B cell (primary cell): ENCODE measurements around the gene HS3ST3A1.

Experiments
- EZH2 ChIP-seq: IDR thresholded peaks from 2 replicates; pipeline ENCODE4 v1.6.1; 2012; ENCODE audit warnings: borderline replicate concordance, low read depth, mild to moderate bottlenecking, moderate library complexity, low read length; ENCODE audit not compliant: insufficient read depth, poor library complexity, severe bottlenecking
- TF ChIP-seq, protein P1 (sequence below): fragments of 200-600 bp; IDR thresholded peaks from one replicate; pipeline ENCODE4 v1.8.0; 2022; ENCODE audit warnings: antibody characterized with exemption, mild to moderate bottlenecking

DNA sequence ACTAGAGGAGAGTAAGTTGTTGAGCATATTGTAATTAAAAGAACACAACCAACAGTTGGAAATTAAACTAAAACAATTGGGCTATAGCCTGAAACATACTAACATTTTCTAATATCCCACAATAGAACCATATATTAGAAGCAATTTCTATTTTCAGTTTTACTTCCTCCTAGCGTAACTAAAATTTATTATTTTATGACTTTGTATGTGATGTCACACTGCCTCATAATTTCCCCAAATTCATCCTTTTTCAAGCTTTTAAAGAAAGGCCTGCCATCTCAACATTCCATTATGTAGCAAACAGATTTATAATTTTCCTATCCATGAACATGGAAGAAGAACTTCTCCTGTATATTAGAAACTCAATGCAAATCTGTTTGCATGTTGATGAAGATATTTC is 110.2 kb downstream of the HS3ST3A1 start:
- TF ChIP-seq EZH2 = no peak
- TF ChIP-seq, protein P1, sequence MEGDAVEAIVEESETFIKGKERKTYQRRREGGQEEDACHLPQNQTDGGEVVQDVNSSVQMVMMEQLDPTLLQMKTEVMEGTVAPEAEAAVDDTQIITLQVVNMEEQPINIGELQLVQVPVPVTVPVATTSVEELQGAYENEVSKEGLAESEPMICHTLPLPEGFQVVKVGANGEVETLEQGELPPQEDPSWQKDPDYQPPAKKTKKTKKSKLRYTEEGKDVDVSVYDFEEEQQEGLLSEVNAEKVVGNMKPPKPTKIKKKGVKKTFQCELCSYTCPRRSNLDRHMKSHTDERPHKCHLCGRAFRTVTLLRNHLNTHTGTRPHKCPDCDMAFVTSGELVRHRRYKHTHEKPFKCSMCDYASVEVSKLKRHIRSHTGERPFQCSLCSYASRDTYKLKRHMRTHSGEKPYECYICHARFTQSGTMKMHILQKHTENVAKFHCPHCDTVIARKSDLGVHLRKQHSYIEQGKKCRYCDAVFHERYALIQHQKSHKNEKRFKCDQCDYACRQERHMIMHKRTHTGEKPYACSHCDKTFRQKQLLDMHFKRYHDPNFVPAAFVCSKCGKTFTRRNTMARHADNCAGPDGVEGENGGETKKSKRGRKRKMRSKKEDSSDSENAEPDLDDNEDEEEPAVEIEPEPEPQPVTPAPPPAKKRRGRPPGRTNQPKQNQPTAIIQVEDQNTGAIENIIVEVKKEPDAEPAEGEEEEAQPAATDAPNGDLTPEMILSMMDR = no peak
